HG03442 (cell line): ENCODE measurements around the gene GRID2.

Source experiments
- ATAC-seq: cut with Tn5 transposase; IDR thresholded peaks from one replicate; pipeline ENCODE4 v1.9.1; 2021; ENCODE audit warnings: mild to moderate bottlenecking, moderate library complexity; ENCODE audit not compliant: unreplicated experiment

GRID2 gene

GRCh38 chr4:92885632-92886031, 581.9 kb downstream of the GRID2 start:
- no peak for ATAC-seq

DNA sequence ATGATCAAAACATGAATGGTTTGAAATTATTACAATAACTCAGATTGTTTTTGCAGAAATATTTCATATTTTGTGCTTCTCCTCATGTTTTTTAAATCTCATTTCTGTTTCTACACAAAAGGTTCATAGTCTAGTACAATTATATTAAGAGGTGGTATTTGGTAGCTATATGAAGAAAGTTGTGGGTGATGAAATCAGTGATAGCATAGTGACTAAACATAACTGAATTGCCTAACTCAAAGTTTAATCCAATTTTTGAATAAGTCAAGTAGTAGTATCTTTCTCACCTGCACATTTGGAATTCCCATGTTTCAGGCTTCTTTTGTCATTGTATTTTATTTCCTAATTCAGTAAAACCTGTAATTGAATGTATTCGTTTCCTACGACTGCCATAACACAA, 648.7 kb downstream of the GRID2 start:
- ATAC-seq: no peak

DNA sequence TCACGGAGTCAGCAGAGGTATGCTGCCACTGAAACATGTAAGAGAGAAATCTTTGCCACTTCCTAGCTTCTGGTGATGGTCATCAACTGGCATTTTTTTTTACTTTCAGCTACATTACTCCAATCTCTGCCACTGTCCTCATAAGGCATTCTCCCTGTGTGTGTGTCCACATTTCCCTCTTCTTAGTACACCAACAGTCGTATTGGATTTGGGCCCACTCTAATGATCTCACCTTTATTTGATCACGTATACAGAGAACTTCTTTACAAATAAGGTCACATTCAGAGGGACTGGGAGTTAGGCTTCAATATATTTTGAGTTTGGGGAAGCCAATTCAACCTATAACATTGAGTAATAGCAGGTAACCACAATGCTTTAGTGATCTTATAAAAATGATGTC, 649.1 kb downstream of the GRID2 start:
- ATAC-seq: no peak

DNA sequence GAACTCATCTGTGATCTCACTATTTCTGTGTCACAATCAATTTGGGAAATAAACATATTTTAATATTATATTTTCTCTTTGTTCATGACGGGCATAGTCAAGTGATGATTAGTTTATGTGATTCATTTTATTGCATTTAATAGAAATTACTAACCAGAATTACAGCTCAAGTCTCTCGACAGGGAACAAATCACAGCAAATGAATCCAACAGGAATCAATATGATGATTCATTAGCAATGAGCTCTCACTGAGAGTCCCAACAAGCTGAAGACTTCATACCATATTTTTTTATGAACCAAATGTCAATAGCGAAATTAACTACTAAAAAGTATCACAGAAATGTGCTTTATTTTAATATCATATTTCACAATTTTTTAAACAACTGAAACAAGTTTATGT, 649.7 kb downstream of the GRID2 start:
- ATAC-seq: no peak

DNA sequence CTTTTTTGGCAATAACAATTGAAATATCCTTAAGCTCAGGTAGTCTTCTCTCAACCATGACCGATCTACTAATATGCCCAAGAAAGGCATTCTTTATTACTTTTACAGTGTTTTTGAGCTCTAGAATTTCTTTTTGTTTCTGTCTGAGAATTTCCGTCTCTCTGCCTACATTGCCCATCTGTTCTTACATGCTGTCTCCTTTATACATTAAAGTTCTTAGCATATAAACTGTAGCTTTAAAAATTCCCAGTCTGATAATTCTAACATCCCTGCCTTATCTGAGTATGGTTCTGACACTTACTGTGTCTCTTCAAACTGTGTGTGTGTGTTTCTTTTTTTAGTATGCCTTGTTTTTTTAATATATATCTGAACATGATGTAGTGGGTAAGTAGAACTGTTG, 658.1 kb downstream of the GRID2 start:
- no peak for ATAC-seq

- ATAC-seq: no peak
Measured at GRCh38 chr4:92962831-92963230, 659.1 kb downstream of the GRID2 start.

DNA sequence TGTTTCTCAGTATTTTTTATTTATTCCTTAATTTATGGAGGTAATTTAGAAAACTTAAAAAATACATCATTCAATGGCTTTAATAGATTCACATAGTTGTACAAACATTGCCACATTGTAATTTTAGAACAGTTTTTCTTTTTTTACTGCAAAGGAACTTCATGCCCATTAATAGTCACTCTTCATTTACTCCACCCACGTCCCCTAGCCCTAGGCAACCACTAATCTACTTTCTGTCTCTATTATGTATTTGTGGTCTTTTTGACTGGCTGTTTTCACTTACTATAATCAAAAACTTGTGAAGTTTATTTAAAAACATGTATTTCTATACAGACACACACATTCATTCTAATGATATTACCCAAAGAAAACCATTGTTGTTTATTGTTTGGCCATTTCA, 664.8 kb downstream of the GRID2 start:
- no peak for ATAC-seq

- ATAC-seq: no peak
Measured at GRCh38 chr4:92968996-92969395, 665.2 kb downstream of the GRID2 start.

- no peak for ATAC-seq
Measured at GRCh38 chr4:92969650-92970379, 666.0 kb downstream of the GRID2 start.

DNA sequence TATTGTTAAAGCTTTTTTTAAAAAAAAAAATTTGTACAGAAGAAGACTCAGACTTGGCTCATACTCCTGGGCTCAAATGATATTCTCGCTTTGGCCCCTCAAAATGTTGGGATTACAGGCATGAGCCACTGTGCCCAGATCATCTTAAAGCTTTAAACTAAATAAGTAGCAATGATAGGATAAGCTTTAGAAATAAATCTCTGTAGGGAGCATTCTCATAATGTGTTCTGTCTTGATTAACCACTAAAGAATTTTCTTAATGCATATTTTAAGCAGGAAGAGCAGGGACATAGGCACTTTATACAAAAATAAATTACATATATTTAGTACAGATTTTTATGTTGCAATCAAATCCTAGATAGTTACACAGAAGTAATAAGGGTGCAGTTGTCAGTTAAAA, 667.2 kb downstream of the GRID2 start:
- no peak for ATAC-seq

GRCh38 chr4:92988301-92988700, 684.5 kb downstream of the GRID2 start:
- no peak for ATAC-seq

DNA sequence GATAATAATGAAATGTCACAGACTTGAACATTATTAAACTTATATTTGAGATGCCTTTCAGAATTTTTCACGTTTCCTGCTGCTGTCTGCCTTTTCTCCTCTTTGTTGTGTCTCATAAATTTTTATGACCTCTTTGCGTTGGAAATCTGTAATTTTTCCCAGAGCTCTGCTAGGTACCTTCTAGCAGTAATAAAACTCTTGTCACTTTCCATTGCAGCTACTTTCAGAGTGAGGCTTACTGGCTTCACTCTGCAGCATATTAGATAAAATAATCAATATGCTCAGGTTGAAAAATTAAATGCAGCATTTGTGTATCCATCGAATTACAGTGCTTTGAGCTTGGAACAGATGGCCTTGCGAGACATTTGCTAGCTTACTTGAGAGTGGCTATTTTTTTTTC, 689.0 kb downstream of the GRID2 start:
- no peak for ATAC-seq

- no peak for ATAC-seq
Measured at GRCh38 chr4:92994727-92995126, 691.0 kb downstream of the GRID2 start.

- no peak for ATAC-seq
Measured at GRCh38 chr4:92996533-92996932, 692.8 kb downstream of the GRID2 start.

DNA sequence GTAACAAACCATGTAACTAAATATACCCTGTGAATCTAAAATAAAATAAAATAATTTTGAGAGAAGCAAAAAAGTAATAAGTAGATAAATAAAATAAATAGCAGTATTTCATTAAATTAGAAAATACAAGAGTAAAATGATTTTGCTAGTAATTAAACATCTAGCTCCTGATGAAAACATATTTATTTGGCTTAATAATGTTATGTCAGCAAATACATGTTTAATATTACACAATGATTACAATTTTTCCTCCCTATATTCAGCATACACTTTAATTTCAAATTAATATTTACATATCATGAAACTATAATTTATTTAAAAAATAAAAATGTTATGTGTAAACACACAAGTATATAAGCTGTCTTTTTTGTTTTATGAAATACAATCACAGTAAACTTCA, 697.1 kb downstream of the GRID2 start:
- ATAC-seq: no peak

DNA sequence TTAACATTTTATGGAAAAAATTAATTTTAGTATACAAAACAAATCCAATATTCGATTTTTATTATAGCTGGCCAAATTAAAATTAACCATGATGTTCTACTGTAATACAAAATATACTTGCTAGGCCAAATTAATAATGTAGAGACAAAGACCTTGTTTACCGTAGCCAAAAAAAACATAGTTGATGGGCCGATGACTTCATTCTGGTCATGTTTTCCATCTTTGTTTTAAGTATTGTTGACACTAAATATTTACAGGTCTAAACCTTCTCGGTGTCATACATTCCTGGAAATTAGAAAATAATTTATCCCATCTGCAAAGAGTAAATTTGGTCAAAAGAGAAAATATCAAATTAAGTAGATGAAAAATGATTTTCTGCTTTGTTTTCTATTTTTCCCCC, 698.5 kb downstream of the GRID2 start:
- no peak for ATAC-seq

DNA sequence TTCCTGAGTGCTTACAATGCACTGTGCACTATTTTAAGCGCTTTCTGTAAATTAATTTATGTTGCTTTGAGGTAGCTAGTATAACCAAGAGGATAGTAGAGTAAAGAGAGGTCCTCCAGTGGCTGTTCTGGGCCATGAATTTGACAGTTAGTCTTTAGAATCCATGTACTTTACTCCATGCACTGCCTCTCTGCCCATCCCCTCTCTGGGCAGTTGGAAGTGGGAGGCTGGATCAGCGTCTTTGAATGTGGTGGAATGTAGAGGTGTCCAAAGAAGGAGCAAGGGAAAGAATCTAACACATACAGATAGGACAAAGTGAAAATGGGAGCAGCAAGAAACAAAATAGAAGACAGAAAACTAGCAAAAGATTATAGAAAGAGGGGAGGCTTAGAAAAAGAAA, 712.6 kb downstream of the GRID2 start:
- ATAC-seq: no peak

- no peak for ATAC-seq
Measured at GRCh38 chr4:93018243-93018642, 714.5 kb downstream of the GRID2 start.

DNA sequence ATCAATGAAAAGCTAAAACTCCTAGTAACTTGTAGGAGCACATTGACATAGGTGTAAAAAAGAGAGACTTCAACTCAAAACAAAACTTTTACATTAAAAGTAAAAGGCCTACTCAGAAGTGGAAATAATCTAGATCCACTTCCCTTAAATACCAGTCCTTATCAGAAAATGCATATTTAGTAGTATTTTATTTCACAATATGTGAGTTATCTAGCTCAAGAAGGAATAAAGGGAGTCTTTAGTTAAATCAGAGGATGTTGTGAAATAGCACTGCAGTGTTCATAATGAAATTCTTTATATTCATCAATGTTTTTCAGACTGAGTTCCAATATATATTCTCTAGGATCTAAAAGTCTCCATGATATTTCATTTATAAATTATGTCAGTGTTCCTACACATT, 715.0 kb downstream of the GRID2 start:
- no peak for ATAC-seq

- no peak for ATAC-seq
Measured at GRCh38 chr4:93029769-93030168, 726.0 kb downstream of the GRID2 start.

DNA sequence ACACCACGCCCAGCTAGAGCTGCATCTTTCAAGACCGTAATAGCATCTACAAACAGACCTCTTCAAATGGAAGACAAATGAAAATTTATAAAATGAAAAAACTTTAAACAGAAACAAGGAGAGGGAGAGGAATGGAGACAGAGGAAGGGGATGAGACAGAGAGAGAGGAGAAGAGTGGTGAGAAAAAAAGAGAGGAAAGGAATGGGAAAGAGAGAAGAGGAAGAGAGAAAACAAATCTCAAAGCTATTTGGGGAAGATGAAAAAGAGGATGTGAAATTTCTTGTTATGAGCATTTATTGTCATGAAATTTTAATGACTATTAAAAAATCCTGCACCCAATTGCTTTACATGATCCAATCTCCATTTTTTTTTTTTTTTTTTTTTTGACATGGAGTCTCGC, 726.9 kb downstream of the GRID2 start:
- ATAC-seq: no peak

DNA sequence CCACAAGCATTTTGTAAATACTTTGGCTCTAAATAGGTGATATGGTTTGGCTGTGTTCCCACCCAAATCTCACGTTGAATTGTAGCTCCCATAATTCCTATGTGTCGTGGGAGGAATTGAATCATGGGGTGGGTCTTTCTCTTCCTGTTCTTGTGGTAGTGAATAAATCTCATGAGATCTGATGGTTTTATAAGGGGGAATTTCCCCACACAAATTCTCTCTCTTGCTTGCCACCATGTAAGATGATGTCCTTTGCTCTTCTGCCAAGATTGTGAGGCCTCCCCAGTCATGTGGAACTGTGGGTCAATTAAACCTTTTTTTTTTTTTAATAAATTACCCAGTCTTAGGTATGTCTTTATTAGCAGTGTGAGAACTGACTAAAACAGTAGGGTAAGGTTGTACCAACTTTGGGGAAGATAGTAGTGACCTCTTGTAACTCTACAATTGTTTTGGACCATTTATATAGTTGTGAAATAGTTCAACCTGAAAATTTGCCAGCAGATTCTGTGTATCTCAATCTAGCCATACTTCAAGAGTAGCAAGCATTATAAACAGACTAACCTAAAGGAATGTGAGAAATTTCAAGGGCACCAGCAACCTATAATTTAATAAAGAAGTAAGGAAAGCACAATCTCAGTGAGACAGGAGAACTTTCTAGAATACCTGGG, 727.8 kb downstream of the GRID2 start:
- no peak for ATAC-seq

DNA sequence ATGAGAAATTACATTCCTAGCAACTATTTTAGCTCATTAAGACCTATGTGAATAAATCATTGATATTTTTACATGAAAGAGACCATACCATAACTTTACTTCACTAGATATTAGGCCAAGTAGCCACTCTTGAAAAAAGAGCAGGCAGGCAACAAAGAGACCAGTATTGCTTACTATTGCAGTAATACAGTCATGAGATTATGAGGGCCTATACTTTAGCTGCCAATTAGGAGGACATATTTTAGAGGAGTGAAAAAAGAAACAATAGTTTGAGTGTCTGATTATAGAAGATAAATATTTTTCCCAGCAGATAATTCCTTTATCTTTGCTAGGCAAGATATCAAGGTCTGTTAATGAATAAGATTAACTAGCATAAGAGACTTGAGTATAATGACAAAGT, 739.0 kb downstream of the GRID2 start:
- ATAC-seq: no peak
